Upper lobe of left lung (tissue), 4 donors: ENCODE data around the gene DMAC2.

Experiments
- CTCF ChIP-seq, 6 experiments: fragments of 450-650 bp in 4 of 6; fragments of 200-600 bp in 2 of 6; sonication (generic) in 2 of 6; IDR thresholded peaks; one replicate each; pipeline ENCODE4 v1.5.1; 2016 to 2019; ENCODE audit warnings: antibody characterized with exemption in 6 of 6
- EP300 ChIP-seq, 4 donors: sonication (generic); formaldehyde crosslinking; IDR thresholded peaks; one replicate each; pipeline ENCODE4 v1.5.1; 2017; ENCODE audit warnings: antibody characterized with exemption in 4 of 4, control low read depth in 2 of 4
- POLR2A ChIP-seq, 4 donors: fragments of 450-650 bp; IDR thresholded peaks; one replicate each; pipeline ENCODE4 v1.5.1; 2016 to 2017; ENCODE audit warnings: antibody characterized with exemption in 4 of 4, mild to moderate bottlenecking in 2 of 4
- POLR2AphosphoS5 ChIP-seq, 2 donors: sonication (generic); formaldehyde crosslinking; IDR thresholded peaks; one replicate each; pipeline ENCODE4 v1.5.1; 2017; ENCODE audit warnings: antibody characterized with exemption in 2 of 2

- TF ChIP-seq CTCF (IDR thresholded peaks at IDR 0.05) (no peak), EP300 (IDR thresholded peaks at IDR 0.05) (no peak), POLR2A (IDR thresholded peaks at IDR 0.05) (no peak), POLR2AphosphoS5 (IDR thresholded peaks at IDR 0.05) (no peak)
Observed at GRCh38 chr19:41391618-41392017, 48.1 kb downstream of the DMAC2 start.
